GM12891 (cell line): Measurements from ENCODE around the gene RANGAP1.

ENCODE experiments used
- DNase-seq: peaks from one replicate; pipeline ENCODE4 v3.0.0; 2011; ENCODE audit warnings: low spot score; ENCODE audit not compliant: insufficient read length
- FAIRE-seq: peaks from 2 replicates; lab custom pipeline; 2011; peaks lifted over from hg19 to GRCh38; lab: Jason Lieb, UNC
- PAX5 ChIP-seq: IDR thresholded peaks from 2 replicates; pipeline ENCODE4 v1.6.1; 2011; ENCODE audit warnings: low read length, moderate library complexity, mild to moderate bottlenecking; ENCODE audit not compliant: insufficient read depth, severe bottlenecking
- POLR2A ChIP-seq: IDR thresholded peaks from 2 replicates; pipeline ENCODE4 v1.6.1; 2011; ENCODE audit warnings: low read depth, low read length, control low read depth
- POLR2AphosphoS5 ChIP-seq: IDR thresholded peaks from 2 replicates; pipeline ENCODE4 v1.6.1; 2011; ENCODE audit warnings: low read depth, low read length, control low read depth
- POU2F2 ChIP-seq: IDR thresholded peaks from 2 replicates; pipeline ENCODE4 v1.6.1; 2011; ENCODE audit warnings: low read depth, mild to moderate bottlenecking, control low read depth, low read length, moderate library complexity
- SPI1 ChIP-seq: IDR thresholded peaks from 2 replicates; pipeline ENCODE4 v1.6.1; 2011; ENCODE audit warnings: low read depth, low read length, control low read depth
- TAF1 ChIP-seq: IDR thresholded peaks from 2 replicates; pipeline ENCODE4 v1.6.1; 2011; ENCODE audit warnings: low read depth, low read length, control low read depth

RANGAP1 gene

GRCh38 chr22:41320416-41321240, 34.6 kb upstream of the RANGAP1 start:
- TF ChIP-seq POLR2AphosphoS5 (no peak), POU2F2 (no peak), SPI1 (no peak), POLR2A (no peak), TAF1 (no peak), PAX5 (no peak)
- no peak for DNase-seq
- FAIRE-seq = no peak

GRCh38 chr22:41315586-41315985, 29.6 kb upstream of the RANGAP1 start:
- FAIRE-seq = no peak
- DNase-seq = no peak
- TF ChIP-seq POLR2A = no peak
- no peak for TF ChIP-seq POLR2AphosphoS5
- no peak for TF ChIP-seq POU2F2
- TF ChIP-seq TAF1 = no peak
- TF ChIP-seq SPI1 = no peak
- TF ChIP-seq PAX5 = no peak

- TF ChIP-seq POU2F2 (no peak), POLR2AphosphoS5 (no peak), PAX5 (no peak), POLR2A (no peak), SPI1 (no peak), TAF1 (no peak)
- DNase-seq (no peak), FAIRE-seq (peak; percentile 47)
Measured at GRCh38 chr22:41314821-41315220, 28.8 kb upstream of the RANGAP1 start.

GRCh38 chr22:41311487-41311886, 25.5 kb upstream of the RANGAP1 start:
- TF ChIP-seq TAF1 (no peak), POLR2AphosphoS5 (no peak), POLR2A (no peak), SPI1 (no peak), POU2F2 (no peak), PAX5 (no peak)
- FAIRE-seq = no peak
- DNase-seq = no peak

- TF ChIP-seq POLR2AphosphoS5 (no peak), TAF1 (no peak), POU2F2 (no peak), POLR2A (no peak), SPI1 (no peak), PAX5 (no peak)
- FAIRE-seq (no peak), DNase-seq (no peak)
Measured at GRCh38 chr22:41310336-41310735, 24.3 kb upstream of the RANGAP1 start.

GRCh38 chr22:41308544-41308947, 22.6 kb upstream of the RANGAP1 start:
- TF ChIP-seq PAX5 (no peak), POU2F2 (no peak), TAF1 (no peak), POLR2A (no peak), SPI1 (no peak), POLR2AphosphoS5 (no peak)
- DNase-seq (no peak), FAIRE-seq (no peak)

GRCh38 chr22:41308054-41308453, 22.1 kb upstream of the RANGAP1 start:
- no peak for DNase-seq
- FAIRE-seq = no peak
- TF ChIP-seq SPI1 = no peak
- no peak for TF ChIP-seq POLR2AphosphoS5
- TF ChIP-seq POLR2A = no peak
- no peak for TF ChIP-seq POU2F2
- no peak for TF ChIP-seq PAX5
- no peak for TF ChIP-seq TAF1

- TF ChIP-seq TAF1 (no peak), PAX5 (no peak), POU2F2 (no peak), POLR2A (no peak), SPI1 (no peak), POLR2AphosphoS5 (no peak)
- FAIRE-seq (no peak), DNase-seq (no peak)
Measured at GRCh38 chr22:41305646-41306045, 19.7 kb upstream of the RANGAP1 start.

- TF ChIP-seq PAX5 (no peak), SPI1 (no peak), POU2F2 (no peak), POLR2A (no peak), TAF1 (no peak), POLR2AphosphoS5 (no peak)
- DNase-seq (no peak), FAIRE-seq (no peak)
Measured at GRCh38 chr22:41302811-41303210, 16.8 kb upstream of the RANGAP1 start.

- DNase-seq = no peak
- no peak for TF ChIP-seq POU2F2
- no peak for TF ChIP-seq POLR2AphosphoS5
- no peak for TF ChIP-seq SPI1
- TF ChIP-seq POLR2A = no peak
- TF ChIP-seq TAF1 = no peak
- TF ChIP-seq PAX5 = no peak
- FAIRE-seq = no peak
Measured at GRCh38 chr22:41302021-41302767, 16.2 kb upstream of the RANGAP1 start.
